Keratinocyte (primary cell): Measurements from ENCODE around the gene PABPC3. TPM values are rescaled to one million over a fixed set of nuclear protein-coding genes. Genes with fewer than 3 reads are reported as not detected.

Experiments used
- DNase-seq: peaks from one replicate; pipeline ENCODE4 v3.0.0-alpha.2; 2011; ENCODE audit warnings: low read depth, missing footprints, low spot score
- FAIRE-seq: peaks from 2 replicates; lab custom pipeline; 2011; peaks lifted over from hg19 to GRCh38; lab: Jason Lieb, UNC
- H2AFZ ChIP-seq: 2 replicates; pipeline ENCODE4 v1.6.0; 2012; ENCODE audit warnings: low read length, control low read depth, inconsistent platforms; ENCODE audit not compliant: control insufficient read depth
- H3K27ac ChIP-seq: 2 replicates; pipeline ENCODE4 v1.5.1; 2011; ENCODE audit warnings: low read length; ENCODE audit not compliant: control insufficient read depth, insufficient read depth
- H3K27me3 ChIP-seq: 3 replicates; pipeline ENCODE4 v1.6.0; 2011; ENCODE audit warnings: low read length; ENCODE audit not compliant: control insufficient read depth, insufficient read depth; ENCODE audit errors: extremely low read depth
- H3K36me3 ChIP-seq, 2 experiments: 2 replicates in 1 of 2; 3 replicates in 1 of 2; pipeline ENCODE4 v1.5.1; 2011; ENCODE audit warnings: low read length in 2 of 2, mild to moderate bottlenecking in 1 of 2; ENCODE audit not compliant: control insufficient read depth in 2 of 2, insufficient read depth in 2 of 2; ENCODE audit errors: extremely low read depth in 1 of 2
- H3K4me1 ChIP-seq: 3 replicates; pipeline ENCODE4 v1.5.1; 2011; ENCODE audit warnings: low read length; ENCODE audit not compliant: control insufficient read depth, insufficient read depth; ENCODE audit errors: extremely low read depth
- H3K4me2 ChIP-seq: 3 replicates; pipeline ENCODE4 v1.6.0; 2011; ENCODE audit warnings: low read depth, low read length; ENCODE audit not compliant: control insufficient read depth, insufficient read depth; ENCODE audit errors: extremely low read depth
- H3K4me3 ChIP-seq, 3 experiments: fragments of 200-600 bp in 1 of 3; sonication (generic) in 1 of 3; 2 replicates in 2 of 3; 3 replicates in 1 of 3; pipeline ENCODE4 v1.5.1; 2011 to 2016; ENCODE audit warnings: low read length in 3 of 3, mild to moderate bottlenecking in 3 of 3, control low read depth in 2 of 3, inconsistent platforms in 1 of 3, low read depth in 1 of 3, mixed read lengths in 1 of 3, mixed run types in 1 of 3, moderate library complexity in 1 of 3; ENCODE audit not compliant: control insufficient read depth in 2 of 3, insufficient read depth in 2 of 3; ENCODE audit errors: extremely low read depth in 1 of 3
- H3K79me2 ChIP-seq: 2 replicates; pipeline ENCODE4 v1.6.0; 2012; ENCODE audit warnings: low read length; ENCODE audit not compliant: control insufficient read depth, insufficient read depth
- H3K9ac ChIP-seq: 3 replicates; pipeline ENCODE4 v1.6.0; 2011; ENCODE audit warnings: low read length; ENCODE audit not compliant: control insufficient read depth, insufficient read depth; ENCODE audit errors: extremely low read depth
- H3K9me1 ChIP-seq: 3 replicates; pipeline ENCODE4 v1.6.0; 2011; ENCODE audit warnings: low read length; ENCODE audit not compliant: control insufficient read depth, insufficient read depth; ENCODE audit errors: extremely low read depth
- H3K9me3 ChIP-seq: 2 replicates; pipeline ENCODE4 v1.5.1; 2012; ENCODE audit warnings: low read depth, low read length; ENCODE audit not compliant: control insufficient read depth
- H4K20me1 ChIP-seq: 3 replicates; pipeline ENCODE4 v1.6.0; 2011; ENCODE audit warnings: low read length; ENCODE audit not compliant: control insufficient read depth, insufficient read depth; ENCODE audit errors: extremely low read depth
- EZH2 ChIP-seq: IDR thresholded peaks from one replicate; pipeline ENCODE4 v1.6.1; 2012; ENCODE audit warnings: inconsistent platforms, mild to moderate bottlenecking, low read length, moderate library complexity
- dilution Hi-C: fragments of 300-500 bp; cut with MboI; formaldehyde crosslinking; loops from one replicate; pipeline ENCODE4 v1.7.0; 2020; ENCODE audit warnings: low sequenced_read_pairs; ENCODE audit not compliant: extremely low pct_ligation_motif_present
- polyA minus RNA-seq, 3 experiments: library from RNA; depleted of rRNA, polyadenylated mRNA; stranded (reverse); fragments of >200 nt; gene quantifications; 1 replicate in 1 of 3; 2 replicates in 1 of 3; 3 replicates in 1 of 3; pipeline ENCODE4 v1.2.3, GENCODE V29; 2011
- polyA plus RNA-seq, 5 experiments: library from polyadenylated mRNA; depleted of rRNA in 3 of 5; stranded (reverse) in 3 of 5; stranded (forward) in 1 of 5; unstranded in 1 of 5; fragments of >200 nt; gene quantifications; 1 replicate in 1 of 5; 2 replicates in 3 of 5; 3 replicates in 1 of 5; pipeline versions ENCODE4 v1.2.1 to v1.2.3, GENCODE V29; 2011 to 2012; ENCODE audit warnings: missing spikeins in 2 of 5, low read depth in 1 of 5, low replicate concordance in 1 of 5
- TF ChIP-seq, protein P1 (sequence below), 3 experiments: IDR thresholded peaks in 1 of 3; conservative IDR thresholded peaks in 1 of 3; optimal IDR thresholded peaks in 1 of 3; 2 replicates in 2 of 3; 3 replicates in 1 of 3; pipeline versions ENCODE3 to v1.5.1; 2011; ENCODE audit warnings: low read length in 3 of 3, mild to moderate bottlenecking in 3 of 3, moderate library complexity in 2 of 3, control low read depth in 1 of 3, inconsistent platforms in 1 of 3; ENCODE audit not compliant: insufficient read depth in 2 of 3; ENCODE audit errors: extremely low read depth in 1 of 3

PABPC3 gene
- 0.13 to 0.31 TPM (median 0.26 TPM) in 3 replicates for polyA plus RNA-seq
- 1.7 TPM for polyA plus RNA-seq (2011; ENCODE audit: low read depth)
- 0.34 and 0.62 TPM in 2 replicates for polyA plus RNA-seq (2011; cell fraction: cytosol; rRNA removed)
- polyA plus RNA-seq (2011; cell fraction: nucleus; rRNA removed) = 0.08 and 0.25 TPM in 2 replicates
- polyA plus RNA-seq (2012; ENCODE audit: low replicate concordance) = 0.22 and 0.65 TPM in 2 replicates
- polyA minus RNA-seq = 0.10 to 0.45 TPM in 2 of 3 replicates, not detected in the other
- not detected for polyA minus RNA-seq (2011; cell fraction: cytosol; rRNA and poly(A)+ RNA removed)
- 0.16 TPM in 1 of 2 replicates, not detected in the other for polyA minus RNA-seq (2011; cell fraction: nucleus; rRNA and poly(A)+ RNA removed)

DNA sequence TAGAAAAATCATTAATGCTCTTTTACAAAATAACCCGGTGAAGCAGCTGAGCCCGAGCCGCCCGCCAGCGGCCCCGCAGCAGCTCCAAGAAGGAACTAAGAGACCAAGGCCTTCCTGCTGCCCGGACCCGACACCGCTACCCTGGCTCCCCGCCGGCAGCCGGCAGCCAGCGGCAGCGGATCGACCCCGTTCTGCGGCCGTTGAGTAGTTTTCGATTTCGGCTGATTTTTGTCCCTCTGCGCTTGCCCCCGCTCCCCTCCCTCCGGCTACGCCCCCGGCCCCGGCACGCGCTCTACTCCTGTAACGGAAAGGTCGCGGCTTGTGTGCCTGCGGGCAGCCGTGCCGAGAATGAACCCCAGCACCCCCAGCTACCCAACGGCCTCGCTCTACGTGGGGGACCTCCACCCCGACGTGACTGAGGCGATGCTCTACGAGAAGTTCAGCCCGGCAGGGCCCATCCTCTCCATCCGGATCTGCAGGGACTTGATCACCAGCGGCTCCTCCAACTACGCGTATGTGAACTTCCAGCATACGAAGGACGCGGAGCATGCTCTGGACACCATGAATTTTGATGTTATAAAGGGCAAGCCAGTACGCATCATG, at the start of gene PABPC3:
Gene PABPC3 (plus strand): TSS at position 286 of the 603 bp plus-strand sequence. CDS start 63 bp downstream, at position 349.
- no peaks in the 10 kb centered on the region for H3K9me3 ChIP-seq
- dilution Hi-C loops = no loop called here
- TF ChIP-seq, protein P1, sequence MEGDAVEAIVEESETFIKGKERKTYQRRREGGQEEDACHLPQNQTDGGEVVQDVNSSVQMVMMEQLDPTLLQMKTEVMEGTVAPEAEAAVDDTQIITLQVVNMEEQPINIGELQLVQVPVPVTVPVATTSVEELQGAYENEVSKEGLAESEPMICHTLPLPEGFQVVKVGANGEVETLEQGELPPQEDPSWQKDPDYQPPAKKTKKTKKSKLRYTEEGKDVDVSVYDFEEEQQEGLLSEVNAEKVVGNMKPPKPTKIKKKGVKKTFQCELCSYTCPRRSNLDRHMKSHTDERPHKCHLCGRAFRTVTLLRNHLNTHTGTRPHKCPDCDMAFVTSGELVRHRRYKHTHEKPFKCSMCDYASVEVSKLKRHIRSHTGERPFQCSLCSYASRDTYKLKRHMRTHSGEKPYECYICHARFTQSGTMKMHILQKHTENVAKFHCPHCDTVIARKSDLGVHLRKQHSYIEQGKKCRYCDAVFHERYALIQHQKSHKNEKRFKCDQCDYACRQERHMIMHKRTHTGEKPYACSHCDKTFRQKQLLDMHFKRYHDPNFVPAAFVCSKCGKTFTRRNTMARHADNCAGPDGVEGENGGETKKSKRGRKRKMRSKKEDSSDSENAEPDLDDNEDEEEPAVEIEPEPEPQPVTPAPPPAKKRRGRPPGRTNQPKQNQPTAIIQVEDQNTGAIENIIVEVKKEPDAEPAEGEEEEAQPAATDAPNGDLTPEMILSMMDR (optimal IDR thresholded peaks at IDR 0.05 in 1 of 3, IDR thresholded peaks at IDR 0.05 in 1 of 3, conservative IDR thresholded peaks at IDR 0.05 in 1 of 3; ENCODE audit: extremely low read depth in 1 of 3, insufficient read depth in 2 of 3, low read length in 3 of 3) = no peak
- peak; percentile 36 for TF ChIP-seq EZH2
- no peaks in the 10 kb centered on the region for H3K36me3 ChIP-seq
- H3K27me3 ChIP-seq = peaks cover 11% of the 10 kb centered on the region
- DNase-seq = no peak
- no peak for FAIRE-seq
- no peaks in the 10 kb centered on the region for H3K79me2 ChIP-seq
- H4K20me1 ChIP-seq = no peaks in the 10 kb centered on the region
- no peak within 1 kb of the TSS for H3K27ac ChIP-seq
- H3K4me2 ChIP-seq = no peak within 1 kb of the TSS
- no peak within 1 kb of the TSS for H2AFZ ChIP-seq
- H3K9ac ChIP-seq = no peak within 1 kb of the TSS
- no peaks in the 10 kb centered on the region for H3K4me1 ChIP-seq
- no peaks in the 10 kb centered on the region for H3K9me1 ChIP-seq
- no peak within 1 kb of the TSS for H3K4me3 ChIP-seq

DNA sequence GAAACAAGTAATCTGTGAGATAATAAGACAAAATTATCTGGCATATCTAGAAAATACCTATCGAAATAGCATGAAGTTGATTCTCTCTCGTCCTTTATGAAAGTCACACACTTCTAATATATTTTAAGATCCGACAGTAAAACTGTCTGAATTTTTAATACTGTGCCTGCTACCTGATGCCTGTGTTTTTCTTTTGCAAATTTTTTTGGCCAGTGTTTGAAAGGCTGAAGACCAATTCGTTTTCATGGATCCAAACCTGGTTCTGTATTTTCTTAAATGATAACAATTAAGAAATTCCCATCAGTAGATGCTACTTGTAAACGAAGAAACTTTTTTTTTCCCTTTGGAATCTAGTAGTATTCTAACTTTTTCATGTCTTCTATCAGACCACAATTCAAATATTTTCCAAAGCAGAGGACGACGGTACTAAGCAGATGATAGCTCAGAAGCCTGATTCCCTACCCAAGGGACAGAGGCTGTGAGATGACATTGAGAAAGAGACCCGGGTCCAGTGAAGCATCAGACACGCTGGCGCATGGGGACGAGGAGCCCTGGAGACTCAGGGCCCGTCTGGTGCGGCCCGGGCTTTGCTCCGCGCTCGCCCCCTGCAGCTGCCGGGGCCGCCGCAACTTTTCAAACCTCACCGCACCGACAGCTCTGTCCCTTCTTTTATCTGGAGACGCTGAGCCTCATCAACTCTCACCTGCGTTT, 49.5 kb upstream of the PABPC3 start:
- FAIRE-seq (no peak), DNase-seq (no peak)
- Histone ChIP-seq H3K9me1 (no peaks in the 10 kb centered on the region), H3K4me3 (peak overlapping the region in 2 of 3 experiments; percentile 38 to 46), H3K27me3 (peaks cover 53% of the 10 kb centered on the region), H3K79me2 (no peaks in the 10 kb centered on the region), H3K36me3 (no peaks in the 10 kb centered on the region), H2AFZ (no peak overlapping the region), H3K9me3 (no peaks in the 10 kb centered on the region), H3K27ac (no peak overlapping the region), H4K20me1 (no peaks in the 10 kb centered on the region), H3K4me1 (peaks cover 4% of the 10 kb centered on the region), H3K9ac (no peak overlapping the region), H3K4me2 (peak overlapping the region; percentile 67)
- TF ChIP-seq, protein P1 (optimal IDR thresholded peaks at IDR 0.05 in 1 of 3, IDR thresholded peaks at IDR 0.05 in 1 of 3, conservative IDR thresholded peaks at IDR 0.05 in 1 of 3; ENCODE audit: extremely low read depth in 1 of 3, insufficient read depth in 2 of 3, low read length in 3 of 3) = no peak
- TF ChIP-seq EZH2 = no peak
- dilution Hi-C loops = no loop called here
